ENCODE data around the gene FPR3.
A peak's percentile ranks its signal among the peaks of the same experiment; 100 is the strongest.

FPR3 gene, protein sequence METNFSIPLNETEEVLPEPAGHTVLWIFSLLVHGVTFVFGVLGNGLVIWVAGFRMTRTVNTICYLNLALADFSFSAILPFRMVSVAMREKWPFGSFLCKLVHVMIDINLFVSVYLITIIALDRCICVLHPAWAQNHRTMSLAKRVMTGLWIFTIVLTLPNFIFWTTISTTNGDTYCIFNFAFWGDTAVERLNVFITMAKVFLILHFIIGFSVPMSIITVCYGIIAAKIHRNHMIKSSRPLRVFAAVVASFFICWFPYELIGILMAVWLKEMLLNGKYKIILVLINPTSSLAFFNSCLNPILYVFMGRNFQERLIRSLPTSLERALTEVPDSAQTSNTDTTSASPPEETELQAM

DNA sequence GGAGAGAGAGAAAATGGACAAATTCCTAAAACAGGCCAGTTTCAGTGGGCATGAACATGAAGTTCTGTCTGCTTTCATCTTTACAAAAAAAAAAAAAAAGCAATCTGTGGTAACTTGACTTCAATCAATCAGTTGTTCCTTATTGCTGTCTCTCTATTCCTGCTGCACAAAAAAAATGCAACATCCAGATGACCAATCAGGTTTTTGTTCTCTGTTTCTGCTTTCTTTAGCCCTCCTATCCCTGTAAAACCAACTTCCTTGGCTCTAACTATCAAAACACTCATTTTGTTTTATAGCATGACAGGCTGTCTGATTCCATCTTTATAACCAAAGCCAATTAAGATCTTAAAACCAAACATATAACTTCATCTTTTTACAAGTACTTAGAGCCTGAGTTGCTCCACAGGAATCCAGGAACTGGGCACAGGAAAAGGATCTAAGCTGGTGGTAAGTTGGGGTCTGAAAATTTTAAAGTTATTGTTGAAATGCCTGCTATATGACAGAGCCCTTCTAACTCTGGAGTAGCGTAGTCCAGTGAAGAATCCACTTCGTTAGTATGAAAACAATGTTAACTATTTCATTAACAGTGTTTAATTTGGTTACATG, at the start of gene FPR3:
Gene FPR3, plus strand, starts transcription at position 273 of the 606 bp plus-strand sequence. CDS start 28,592 bp downstream, outside the sequence.
- H3K4me3 ChIP-seq (ENCODE audit: low read depth, low read length), result no peak within 1 kb of the TSS
- no peak for TF ChIP-seq CTCF (conservative IDR thresholded peaks at IDR 0.05; ENCODE audit: low read depth, low read length)
- DNase-seq (ENCODE audit: low read depth), result peak; percentile 41

DNA sequence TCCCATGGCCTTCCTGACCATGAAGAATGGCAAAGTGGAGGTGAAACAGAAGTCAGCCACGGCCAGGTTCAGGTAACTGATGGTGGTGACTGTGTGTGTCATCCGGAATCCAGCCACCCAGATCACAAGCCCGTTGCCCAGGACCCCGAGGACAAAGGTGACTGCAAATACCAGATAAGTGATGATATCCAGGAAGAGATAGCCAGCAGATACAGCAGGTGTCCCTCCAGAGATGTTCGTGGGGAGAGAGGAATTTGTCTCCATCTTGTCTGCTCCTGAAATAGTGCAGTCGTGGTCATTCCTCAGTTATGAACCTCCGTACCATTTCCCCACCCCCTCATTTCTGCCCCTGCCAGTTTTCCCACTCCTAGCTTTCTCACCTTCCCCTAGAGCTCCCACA, 48.2 kb upstream of the FPR3 start:
- no peak overlapping the region for H3K4me3 ChIP-seq (ENCODE audit: low read depth, low read length)
- no peak for DNase-seq (ENCODE audit: low read depth)
- TF ChIP-seq CTCF (conservative IDR thresholded peaks at IDR 0.05; ENCODE audit: low read depth, low read length), result no peak

GRCh38 chr19:51749979-51750378, 45.0 kb upstream of the FPR3 start:
- no peak overlapping the region for H3K4me3 ChIP-seq (ENCODE audit: low read depth, low read length)

DNA sequence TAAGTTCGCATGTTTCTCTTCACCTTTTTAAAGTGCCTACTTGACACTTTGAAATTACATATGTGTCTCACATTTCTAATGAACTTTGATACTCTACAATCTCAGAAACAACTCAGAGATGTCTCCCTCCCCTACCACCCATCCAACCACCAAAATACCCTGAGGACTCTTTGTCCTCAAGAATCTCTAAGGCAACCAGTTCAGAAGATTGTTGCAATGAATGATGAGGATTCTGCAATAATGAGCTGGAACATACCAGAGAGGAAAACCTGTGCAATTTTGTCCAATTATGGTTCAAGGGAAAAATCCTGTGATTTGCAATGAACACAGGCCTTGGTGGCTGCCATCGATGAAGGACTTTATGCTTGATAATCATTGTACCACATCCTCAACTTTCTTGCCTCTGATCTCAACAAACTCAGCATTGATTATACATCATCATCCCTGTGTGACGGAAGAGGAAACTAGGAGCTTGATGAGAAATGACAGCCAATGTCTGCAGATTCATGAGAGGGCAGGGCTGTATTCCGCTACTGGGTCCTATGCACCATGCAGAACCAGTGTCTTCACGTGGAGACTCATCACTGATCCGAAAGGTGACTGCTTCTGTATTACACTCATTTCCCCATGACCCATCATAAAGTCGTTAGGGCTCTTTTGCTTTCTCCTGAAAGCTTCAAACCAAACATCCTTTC, 44.4 kb upstream of the FPR3 start:
- no peak for TF ChIP-seq CTCF (conservative IDR thresholded peaks at IDR 0.05; ENCODE audit: low read depth, low read length)
- peak; percentile 87 for DNase-seq (ENCODE audit: low read depth)
- no peak overlapping the region for H3K4me3 ChIP-seq (ENCODE audit: low read depth, low read length)

More at GRCh38 chr19:51749979-51750378, 45.0 kb upstream of the FPR3 start:
- peak; percentile 62 for DNase-seq (ENCODE audit: low read depth)
- TF ChIP-seq CTCF (conservative IDR thresholded peaks at IDR 0.05; ENCODE audit: low read depth, low read length), result no peak

GRCh38 chr19:51751655-51752054, 43.3 kb upstream of the FPR3 start, which contains the start of gene FPR1:
Gene FPR1 (minus strand): TSS chr19:51751878. CDS start chr19:51746994, 4,884 bp downstream.
- no peak for TF ChIP-seq CTCF (conservative IDR thresholded peaks at IDR 0.05; ENCODE audit: low read depth, low read length)
- no peak within 1 kb of the TSS for H3K4me3 ChIP-seq (ENCODE audit: low read depth, low read length)
- peak; percentile 91 for DNase-seq (ENCODE audit: low read depth)

DNA sequence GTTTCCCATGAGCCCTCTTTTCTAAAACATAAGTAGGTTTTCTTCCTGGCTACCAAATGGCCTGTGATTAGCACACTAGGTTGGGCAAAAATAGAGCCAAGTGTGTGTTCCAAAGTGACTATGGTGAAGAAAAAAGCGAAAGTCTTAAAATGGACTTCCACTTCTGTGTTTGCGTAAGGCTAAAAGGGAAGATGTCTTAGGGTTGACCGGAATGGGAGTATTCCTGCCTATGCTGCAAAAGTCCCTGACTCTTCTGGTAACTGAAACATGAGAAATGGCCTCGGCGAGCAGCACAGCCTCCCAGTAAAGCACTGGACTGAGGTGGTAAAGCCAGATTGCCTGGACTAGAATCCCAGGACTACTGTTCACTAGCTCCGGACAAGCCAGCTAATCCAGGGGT, 40.8 kb upstream of the FPR3 start:
- DNase-seq (ENCODE audit: low read depth), result no peak
- TF ChIP-seq CTCF (conservative IDR thresholded peaks at IDR 0.05; ENCODE audit: low read depth, low read length), result no peak
- no peak overlapping the region for H3K4me3 ChIP-seq (ENCODE audit: low read depth, low read length)

Data from choroid plexus epithelial cell (primary cell).